NCI-H2107 treated with DMSO at 0.1 percent for 48 hours (cell line): ENCODE results near the gene LCA5L.
"Not testable (repeated sequence)": the region's sequence is repeated elsewhere in the genome, so short reads cannot be mapped to it uniquely, and the experiment has no call there.

Experiments
- DNase-seq: peaks from one replicate; lab custom pipeline; 2025; ENCODE audit not compliant: unreplicated experiment; lab: John Stamatoyannopoulos, UW

LCA5L gene

GRCh38 chr21:39452207-39452969 lies 6.8 kb upstream of the LCA5L start:
- DNase-seq: peak; percentile 56

DNA sequence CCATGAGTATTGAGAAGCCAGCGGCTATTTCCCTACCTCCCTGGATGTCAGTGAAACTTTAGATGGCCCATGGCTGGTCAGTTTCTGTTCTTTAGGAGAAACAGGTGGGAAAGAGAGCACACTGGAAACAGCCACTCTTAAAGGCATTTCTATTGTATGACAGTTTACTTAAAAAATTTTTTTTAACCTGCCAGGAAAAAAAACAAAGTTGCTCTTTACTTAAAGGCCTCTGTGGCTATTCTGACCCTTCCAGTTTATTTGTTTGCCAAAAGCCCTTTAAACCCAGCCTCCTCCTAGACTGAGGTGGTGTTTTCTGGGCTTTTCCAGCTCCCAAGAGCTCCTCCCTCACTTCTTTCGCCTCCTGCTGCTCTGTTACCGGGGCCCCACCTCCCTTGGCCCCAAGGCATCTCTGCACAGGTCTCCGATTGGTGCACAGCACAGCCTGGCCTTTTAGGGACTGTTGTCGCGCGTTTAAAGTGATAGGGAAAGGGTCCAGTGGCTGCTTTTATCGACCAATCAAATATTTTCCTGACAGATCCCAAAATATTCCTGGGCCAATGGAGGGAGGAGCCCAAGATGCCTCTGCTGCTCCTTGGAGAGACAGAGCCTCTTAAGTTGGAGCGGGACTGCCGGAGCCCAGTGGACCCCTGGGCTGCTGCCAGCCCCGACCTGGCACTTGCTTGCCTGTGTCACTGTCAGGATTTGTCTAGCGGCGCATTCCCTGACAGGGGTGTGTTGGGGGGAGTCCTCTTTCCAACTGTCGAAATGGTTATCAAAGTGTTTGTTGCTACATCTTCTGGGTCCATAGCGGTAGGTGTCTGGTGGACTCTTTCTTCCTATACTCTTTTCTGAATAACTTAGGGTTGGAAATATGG lies 6.0 kb upstream of the LCA5L start, which contains the start of gene SH3BGR:
Gene SH3BGR (plus strand): TSS at position 639 of the 875 bp plus-strand sequence. CDS start 127 bp downstream, at position 766.
- DNase-seq: peak; percentile 36

DNA sequence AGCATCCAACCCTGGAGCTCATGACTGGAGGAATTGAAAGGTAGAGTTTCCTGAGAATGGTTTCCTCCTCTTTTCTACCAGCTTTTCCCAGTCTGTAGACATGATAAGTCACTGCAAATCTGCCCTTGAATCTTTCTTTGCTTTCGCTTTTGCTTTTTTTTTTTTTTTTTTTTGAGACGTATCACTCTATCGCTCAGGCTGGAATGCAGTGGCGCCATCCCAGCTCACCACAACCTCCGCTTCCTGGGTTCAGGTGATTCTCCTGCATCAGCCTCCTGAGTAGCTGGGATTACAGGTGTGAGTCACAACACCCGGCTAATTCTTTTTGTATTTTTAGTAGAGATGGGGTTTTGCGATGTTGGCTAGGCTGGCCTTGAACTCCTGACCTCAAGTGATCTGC lies 1.7 kb upstream of the LCA5L start:
- DNase-seq: no peak

- no peak for DNase-seq
Observed at GRCh38 chr21:39444421-39445180, 977 bp downstream of the LCA5L start.

DNA sequence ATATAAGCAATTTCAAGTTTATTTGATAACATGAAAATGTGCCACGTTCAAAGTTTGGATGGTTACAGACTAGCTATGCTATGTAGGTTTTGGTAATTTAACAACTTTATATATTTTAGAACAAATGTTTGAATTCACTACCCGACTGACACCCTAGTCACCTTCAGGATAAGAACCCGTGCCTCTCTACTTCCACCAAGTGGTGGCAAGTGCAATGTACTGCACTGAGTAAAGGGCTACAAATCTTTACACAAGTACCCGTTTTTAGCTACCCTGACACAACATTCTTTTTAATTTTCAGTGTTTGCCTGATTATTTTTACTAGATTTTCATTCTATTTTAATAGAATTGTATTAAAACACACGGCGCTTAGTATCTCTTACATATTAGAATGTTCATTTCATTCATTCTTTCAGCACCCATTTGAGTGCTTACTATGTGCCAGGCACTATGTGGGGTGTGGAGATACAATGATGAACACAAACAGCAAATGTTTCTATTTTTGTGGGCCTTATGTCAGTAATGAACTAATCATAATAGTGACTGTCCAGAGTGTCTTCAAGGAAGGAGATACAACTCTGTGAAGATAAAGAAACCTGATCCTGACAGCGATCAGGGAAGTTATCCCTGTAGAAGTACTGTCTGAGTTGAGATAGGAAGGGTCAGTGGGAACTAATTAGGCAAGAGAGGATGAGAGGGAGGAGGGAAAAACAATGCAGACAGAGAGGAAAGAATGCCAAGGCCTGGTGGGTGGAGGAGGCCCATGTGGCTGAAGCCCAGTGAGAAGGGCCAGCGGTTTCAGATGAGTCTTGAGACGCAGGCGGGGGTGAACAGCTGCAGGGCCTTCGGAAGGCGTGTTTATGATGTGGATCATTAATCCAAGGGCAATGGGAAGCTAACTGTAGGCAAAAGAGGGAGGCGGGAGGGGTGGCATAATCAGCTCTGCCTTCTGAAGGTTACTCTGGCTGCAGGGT lies 3.8 kb downstream of the LCA5L start:
- peak; percentile 54 for DNase-seq

GRCh38 chr21:39439232-39439631 lies 6.3 kb downstream of the LCA5L start:
- DNase-seq: no peak

DNA sequence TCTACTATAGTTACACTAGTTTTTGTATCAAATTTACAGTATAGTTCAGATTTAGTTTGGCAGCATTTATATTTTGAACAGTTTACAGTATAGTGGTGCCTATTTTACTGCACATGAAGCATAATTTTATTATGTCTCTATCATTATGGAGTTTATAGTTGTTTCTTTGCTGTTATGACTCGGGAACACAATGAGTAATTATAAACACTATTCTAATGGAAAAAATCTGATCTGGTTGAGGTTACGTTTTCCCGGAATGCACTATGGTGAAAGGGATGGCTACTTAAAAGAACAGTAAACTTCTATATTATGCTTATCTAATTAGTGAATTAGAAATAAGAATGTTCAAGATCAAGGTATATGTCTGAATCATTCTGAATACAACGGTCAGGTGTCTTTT lies 10.6 kb downstream of the LCA5L start:
- DNase-seq: no peak

- no peak for DNase-seq
Observed at GRCh38 chr21:39430954-39431353, 14.6 kb downstream of the LCA5L start.

DNA sequence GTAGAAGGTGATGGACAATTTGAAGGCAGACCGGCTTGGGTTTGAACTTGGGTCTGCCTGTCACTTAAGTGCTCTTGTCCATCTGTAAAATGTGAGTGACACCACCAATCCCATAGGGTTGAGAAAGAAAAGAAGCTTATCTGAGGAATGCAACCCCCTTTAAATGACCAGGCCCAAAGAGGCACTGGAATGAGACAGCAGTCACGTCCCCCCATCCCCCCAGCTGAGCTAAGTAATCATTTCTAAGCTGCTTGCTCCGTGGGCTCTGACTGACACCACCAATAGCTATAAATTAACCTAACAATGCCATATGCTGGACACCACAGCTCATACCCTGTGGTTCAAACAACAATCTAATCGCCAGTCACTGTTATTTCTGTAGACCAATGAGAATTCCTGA lies 15.1 kb downstream of the LCA5L start:
- no peak for DNase-seq

DNA sequence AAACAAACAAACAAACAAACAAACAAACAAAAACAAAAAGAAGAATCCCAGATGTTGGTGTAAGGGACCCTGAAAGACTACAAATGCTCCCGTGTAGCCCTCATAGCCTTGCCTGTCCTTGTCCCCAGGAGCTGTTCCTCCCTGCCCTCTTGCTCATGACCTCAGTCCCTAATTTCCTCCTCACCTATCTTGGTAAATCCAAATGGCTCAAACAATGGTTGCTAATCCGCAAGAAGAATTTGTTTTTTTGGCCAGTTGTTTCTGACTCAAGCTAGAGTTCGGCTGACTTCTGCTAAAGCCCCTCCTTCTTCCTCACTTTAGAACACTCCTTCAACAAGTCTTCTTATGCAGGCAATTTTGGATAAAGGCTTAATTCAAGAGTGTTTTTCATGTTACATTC lies 15.6 kb downstream of the LCA5L start:
- no peak for DNase-seq

DNA sequence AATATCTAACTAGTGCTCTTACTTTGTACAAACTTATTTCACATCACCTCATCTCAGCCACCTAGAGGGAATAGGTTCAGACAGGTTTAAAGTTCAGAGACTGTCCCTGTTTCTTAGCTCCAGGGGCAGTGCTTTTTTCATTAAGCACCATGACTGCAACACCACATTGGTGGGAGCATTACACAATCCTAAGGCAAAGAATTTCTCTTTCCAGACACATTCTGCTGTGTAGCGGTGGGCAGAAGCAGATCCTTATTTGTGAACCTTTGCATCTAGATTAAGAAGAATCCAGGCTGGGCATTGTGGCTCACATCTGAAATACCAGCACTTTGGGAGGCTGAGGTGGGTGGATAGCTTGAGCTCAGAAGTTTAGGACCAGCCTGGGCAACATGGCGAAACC lies 16.1 kb downstream of the LCA5L start:
- no peak for DNase-seq

DNA sequence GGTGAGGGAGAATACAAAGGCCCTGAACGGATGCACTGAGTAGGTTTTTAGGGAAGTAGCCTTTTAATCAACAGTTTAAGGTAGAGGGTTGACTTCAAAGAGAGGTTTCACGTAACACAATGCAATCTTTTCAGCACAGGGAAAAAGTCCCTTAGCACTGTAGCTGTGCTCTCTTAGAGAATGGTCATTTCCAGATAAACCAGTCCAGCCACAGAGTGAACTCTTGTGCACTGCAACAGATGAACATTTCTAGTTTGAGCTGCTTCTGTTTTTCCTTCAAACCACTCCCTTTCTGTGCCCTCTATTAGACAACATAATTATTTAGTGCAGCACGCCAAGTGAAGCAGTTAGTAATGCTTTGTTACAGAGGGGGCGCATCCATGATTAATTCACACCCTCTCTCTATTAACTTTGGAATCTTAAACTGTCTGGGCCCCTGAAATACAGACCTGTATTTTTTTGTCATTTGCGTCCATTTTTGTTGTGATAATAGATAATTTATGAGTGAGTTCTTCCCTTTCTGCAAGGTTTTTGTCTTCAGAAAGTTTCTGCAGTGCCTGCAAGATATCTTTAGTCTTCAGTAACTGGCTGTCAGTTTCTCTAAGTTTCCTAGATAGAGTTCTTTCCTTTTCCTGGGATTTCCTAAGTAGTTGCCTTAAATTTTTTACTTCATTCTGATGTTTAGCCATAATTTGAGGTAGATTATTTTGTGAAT lies 22.9 kb downstream of the LCA5L start:
- DNase-seq: no peak

GRCh38 chr21:39419204-39419603 lies 26.4 kb downstream of the LCA5L start:
- DNase-seq: not testable (repeated sequence)

DNA sequence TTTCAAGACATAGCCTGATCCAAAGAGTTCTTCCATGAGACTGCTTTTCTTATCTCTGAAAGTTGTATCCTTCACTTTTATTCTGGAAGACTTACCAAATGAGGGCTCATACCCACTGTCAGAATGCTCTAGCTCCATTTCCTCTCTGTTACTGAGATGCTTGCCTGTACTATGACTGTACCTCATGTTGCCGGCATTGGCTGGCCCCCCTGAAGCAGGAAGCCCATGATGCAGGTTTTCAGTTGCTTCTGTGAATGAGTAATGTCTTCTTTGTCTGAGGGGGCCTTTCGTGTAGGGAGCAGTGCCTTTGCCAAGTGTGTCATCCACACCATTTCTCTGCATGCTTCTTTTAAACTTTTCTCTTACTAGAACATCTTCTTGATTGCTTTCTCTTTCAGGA lies 39.5 kb downstream of the LCA5L start:
- DNase-seq: no peak

GRCh38 chr21:39400173-39400572 lies 45.4 kb downstream of the LCA5L start:
- no peak for DNase-seq

DNA sequence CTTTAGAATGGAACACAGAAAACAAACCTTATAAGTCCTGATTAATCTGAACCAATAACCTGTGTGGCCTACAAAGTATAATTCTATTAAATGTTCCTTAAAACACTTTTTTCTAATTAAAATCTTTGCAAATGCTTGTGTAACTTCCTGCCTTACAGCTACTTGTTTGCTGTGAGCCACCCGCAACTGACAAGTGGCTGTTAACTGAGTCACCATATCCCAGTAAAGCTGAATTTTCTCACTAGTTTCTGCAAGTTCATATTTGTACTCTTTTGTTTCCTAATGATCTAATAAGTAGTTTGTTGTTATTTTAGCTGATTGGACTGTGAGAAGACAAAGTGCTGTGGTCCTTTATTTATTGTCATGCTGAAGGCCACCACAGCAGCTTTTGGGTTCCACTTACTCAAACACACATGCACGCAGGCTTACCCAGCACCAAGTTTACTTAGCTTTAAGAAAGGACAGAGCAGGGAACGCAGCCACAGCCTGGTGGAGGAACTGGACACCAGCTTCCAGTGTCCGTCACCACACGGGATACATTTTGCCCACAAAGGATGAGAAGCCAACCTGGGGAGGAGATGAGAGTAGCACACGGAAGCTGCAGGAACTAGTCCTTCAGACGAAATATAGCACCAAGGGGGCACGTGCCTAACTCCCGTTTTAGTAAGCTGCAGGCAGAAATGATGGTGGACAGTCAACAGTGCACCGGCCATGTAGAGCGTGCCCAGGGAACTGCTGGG lies 47.8 kb downstream of the LCA5L start:
- DNase-seq: no peak

DNA sequence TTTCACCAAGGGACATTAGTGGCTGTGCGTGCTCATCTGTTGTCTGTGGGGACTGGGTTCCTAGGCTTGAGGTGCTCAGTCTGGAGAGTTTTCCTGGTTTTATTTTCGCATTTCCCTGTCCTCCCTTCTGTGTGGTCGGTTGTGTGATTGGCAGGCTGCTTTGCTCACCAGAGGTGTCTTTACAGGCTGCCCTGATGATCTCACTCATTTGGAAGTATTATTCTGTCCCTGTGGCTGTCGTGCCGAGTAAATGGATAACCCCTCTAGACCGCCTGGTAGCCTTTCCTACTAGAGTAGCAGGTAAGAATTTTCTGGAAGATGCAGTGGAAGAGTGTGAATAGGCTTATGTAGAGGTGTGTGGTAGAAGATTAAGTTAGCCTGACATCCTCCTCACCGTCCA lies 52.6 kb downstream of the LCA5L start:
- DNase-seq: no peak

GRCh38 chr21:39390212-39390765 lies 55.3 kb downstream of the LCA5L start:
- DNase-seq: no peak

DNA sequence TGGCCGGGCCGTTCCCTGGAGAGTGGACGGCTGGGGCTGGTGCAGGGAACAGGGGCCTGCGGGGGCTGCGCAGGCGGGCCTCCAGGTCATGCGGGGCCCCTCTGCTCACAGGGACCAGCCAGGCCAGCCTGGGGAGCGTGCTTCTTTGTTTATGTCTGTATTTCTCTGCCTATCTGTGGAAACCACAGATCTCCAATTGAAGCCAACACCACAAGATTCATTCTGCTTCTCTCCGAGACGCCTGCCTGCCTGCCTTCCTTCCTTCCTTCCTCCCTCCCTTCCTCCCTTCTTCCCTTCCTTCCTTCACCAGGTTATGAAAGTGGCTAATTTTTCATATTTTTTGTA lies 56.8 kb downstream of the LCA5L start:
- no peak for DNase-seq
